ENCODE results near the gene TP53I11.
A peak's percentile ranks its signal among the peaks of the same experiment; 100 is the strongest.

Gene TP53I11

DNA sequence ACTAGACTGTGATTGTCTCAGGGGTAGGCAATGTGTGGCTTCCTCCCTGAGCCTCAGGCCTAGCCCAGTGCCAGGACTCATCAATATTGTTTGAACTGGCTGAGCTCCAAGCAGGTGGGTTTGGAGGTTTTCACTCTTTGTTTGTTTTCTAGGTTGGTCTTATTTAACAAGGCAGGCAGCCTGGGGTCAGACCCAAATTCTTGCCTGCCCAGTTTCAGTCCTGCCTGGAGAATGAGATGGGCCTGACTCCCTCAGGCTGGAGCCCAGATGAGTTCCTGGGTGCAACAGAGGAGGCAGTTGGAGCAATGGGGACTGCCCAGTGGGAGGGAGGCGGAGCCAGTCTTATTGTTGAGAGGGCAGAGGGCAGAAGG, 28.3 kb upstream of the TP53I11 start:
- Histone ChIP-seq H2BK120ac (ENCODE audit: low read depth, low read length) (no peak overlapping the region), H3K23ac (ENCODE audit: low read depth, low read length, poor library complexity) (no peak overlapping the region), H3K79me1 (ENCODE audit: low read depth, low read length) (no peaks in the 10 kb centered on the region), H2BK12ac (ENCODE audit: low read length) (no peak overlapping the region), H2BK15ac (ENCODE audit: low read length) (no peak overlapping the region), H3K27me3 (ENCODE audit: control insufficient read depth in 3 of 3, insufficient read depth in 3 of 3, low read depth in 1 of 3, low read length in 3 of 3) (peaks cover 0 to 18% (median 0%) of the 10 kb centered on the region in 3 experiments), H3K4me2 (ENCODE audit: insufficient read depth, low read length, poor library complexity, severe bottlenecking) (no peak overlapping the region), H3K9me3 (replicated peaks in 1 of 2; ENCODE audit: control insufficient read depth in 2 of 2, insufficient read depth in 1 of 2, low read depth in 1 of 2, low read length in 2 of 2) (peaks cover 0 to 2% of the 10 kb centered on the region in 2 donors), H3K9ac (ENCODE audit: low read depth, low read length, poor library complexity) (no peak overlapping the region), H3K36me3 (replicated peaks in 1 of 2; ENCODE audit: control insufficient read depth in 2 of 2, insufficient read depth in 2 of 2, low read length in 2 of 2) (no peaks in the 10 kb centered on the region), H4K8ac (ENCODE audit: low read depth, low read length) (no peak overlapping the region), H4K91ac (ENCODE audit: low read depth, low read length, poor library complexity) (no peak overlapping the region), H3K4me1 (ENCODE audit: control insufficient read depth in 2 of 2, insufficient read depth in 1 of 2, low read depth in 1 of 2, low read length in 2 of 2) (peaks cover 10 to 34% of the 10 kb centered on the region in 2 donors), H3K18ac (ENCODE audit: low read length) (no peak overlapping the region), H2AK5ac (ENCODE audit: low read depth, low read length) (no peak overlapping the region), H3K27ac (replicated peaks; ENCODE audit: low read length) (peak overlapping the region; percentile 36), H2AFZ (ENCODE audit: low read length) (no peak overlapping the region), H3K14ac (ENCODE audit: low read length) (no peak overlapping the region), H3K4me3 (ENCODE audit: low read length in 2 of 2) (no peak overlapping the region), H3K4ac (ENCODE audit: low read length) (no peak overlapping the region), H2BK5ac (ENCODE audit: low read length) (no peak overlapping the region)
- no peak for DNase-seq (ENCODE audit: low spot score)
- no CpG with 5 or more reads among the region's 1 CpG for WGBS, 2 donors (ENCODE audit: extremely low coverage in 2 of 2, insufficient read length in 2 of 2, insufficient replicate concordance in 1 of 2)

DNA sequence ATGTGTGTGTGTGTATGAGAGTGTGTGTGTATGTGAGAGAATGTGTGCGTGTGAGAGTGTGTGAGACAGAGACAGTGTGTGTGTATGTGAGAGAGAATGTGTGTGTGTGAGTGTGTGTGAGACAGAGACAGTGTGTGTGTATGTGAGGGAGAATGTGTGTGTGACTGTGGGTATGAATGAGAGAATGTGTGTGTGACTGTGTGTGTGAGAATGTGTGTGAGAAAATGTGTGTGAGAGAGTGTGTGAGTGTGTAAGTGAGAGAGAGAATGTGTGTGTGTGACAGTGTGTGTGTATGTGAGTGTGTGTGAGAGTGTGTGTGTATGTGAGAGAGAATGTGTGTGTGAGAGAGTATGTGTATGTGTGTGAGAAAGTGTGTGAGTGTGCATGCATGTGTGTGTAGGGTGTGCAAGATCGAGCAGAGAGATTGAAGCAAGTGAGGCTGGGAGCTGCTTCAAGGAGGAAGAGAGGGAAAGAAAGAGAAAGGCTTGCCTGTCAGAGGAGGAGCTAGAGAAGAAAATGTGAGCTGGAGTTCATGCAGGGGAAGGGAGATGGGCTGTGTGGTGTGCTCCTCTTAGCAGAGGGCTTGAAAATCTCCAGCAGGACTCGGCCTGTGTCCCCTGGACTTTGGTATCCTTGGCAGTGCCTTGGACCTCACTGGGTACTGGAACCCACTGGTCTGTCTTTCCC, 27.7 kb upstream of the TP53I11 start:
- 100% methylated on average over 1 of the region's 3 CpGs for WGBS, 2 donors (ENCODE audit: extremely low coverage in 2 of 2, insufficient read length in 2 of 2, insufficient replicate concordance in 1 of 2)
- no peak overlapping the region for H3K4me2 ChIP-seq (ENCODE audit: insufficient read depth, low read length, poor library complexity, severe bottlenecking)
- H2BK15ac ChIP-seq (ENCODE audit: low read length), result no peak overlapping the region
- no peak overlapping the region for H3K4me3 ChIP-seq (ENCODE audit: low read length in 2 of 2)
- H3K4me1 ChIP-seq (ENCODE audit: control insufficient read depth in 2 of 2, insufficient read depth in 1 of 2, low read depth in 1 of 2, low read length in 2 of 2), result peaks cover 15 to 40% of the 10 kb centered on the region in 2 donors
- H3K9me3 ChIP-seq (replicated peaks in 1 of 2; ENCODE audit: control insufficient read depth in 2 of 2, insufficient read depth in 1 of 2, low read depth in 1 of 2, low read length in 2 of 2), result peaks cover 0 to 2% of the 10 kb centered on the region in 2 donors
- no peak overlapping the region for H4K8ac ChIP-seq (ENCODE audit: low read depth, low read length)
- H3K27ac ChIP-seq (replicated peaks; ENCODE audit: low read length), result peak overlapping the region; percentile 36
- no peak overlapping the region for H2BK12ac ChIP-seq (ENCODE audit: low read length)
- H3K14ac ChIP-seq (ENCODE audit: low read length), result peak overlapping the region; percentile 11
- H3K27me3 ChIP-seq (ENCODE audit: control insufficient read depth in 3 of 3, insufficient read depth in 3 of 3, low read depth in 1 of 3, low read length in 3 of 3), result peaks cover 0 to 17% (median 0%) of the 10 kb centered on the region in 3 experiments
- no peaks in the 10 kb centered on the region for H3K79me1 ChIP-seq (ENCODE audit: low read depth, low read length)
- H3K36me3 ChIP-seq (replicated peaks in 1 of 2; ENCODE audit: control insufficient read depth in 2 of 2, insufficient read depth in 2 of 2, low read length in 2 of 2), result no peaks in the 10 kb centered on the region
- DNase-seq (ENCODE audit: low spot score), result no peak
- no peak overlapping the region for H4K91ac ChIP-seq (ENCODE audit: low read depth, low read length, poor library complexity)
- H3K9ac ChIP-seq (ENCODE audit: low read depth, low read length, poor library complexity), result no peak overlapping the region
- no peak overlapping the region for H2AK5ac ChIP-seq (ENCODE audit: low read depth, low read length)
- no peak overlapping the region for H3K23ac ChIP-seq (ENCODE audit: low read depth, low read length, poor library complexity)
- no peak overlapping the region for H3K18ac ChIP-seq (ENCODE audit: low read length)
- no peak overlapping the region for H2BK120ac ChIP-seq (ENCODE audit: low read depth, low read length)
- H2AFZ ChIP-seq (ENCODE audit: low read length), result no peak overlapping the region
- no peak overlapping the region for H3K4ac ChIP-seq (ENCODE audit: low read length)
- H2BK5ac ChIP-seq (ENCODE audit: low read length), result no peak overlapping the region

DNA sequence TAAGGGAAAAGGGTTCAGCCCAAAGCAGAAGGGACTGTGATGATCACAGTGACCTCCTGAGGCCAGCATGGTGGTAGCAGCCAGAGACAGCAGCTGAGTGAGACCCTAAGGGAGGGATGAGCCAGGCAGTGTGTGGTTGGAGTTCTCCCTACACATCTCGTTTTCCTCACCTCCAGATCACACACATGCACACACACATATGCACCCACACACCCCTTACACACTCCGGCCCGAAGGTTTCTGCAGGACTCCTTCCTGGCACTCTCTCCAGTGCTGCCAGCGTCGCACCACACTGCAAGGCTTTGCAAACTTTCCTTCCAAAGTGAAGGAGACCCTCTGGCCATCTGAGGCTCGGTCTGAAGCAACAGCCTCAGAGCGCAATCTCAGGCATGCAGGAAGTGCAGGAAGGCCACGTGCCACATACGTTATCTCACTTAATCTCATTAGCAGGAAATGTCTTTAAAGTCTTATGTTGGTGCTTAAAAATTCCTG, 26.9 kb upstream of the TP53I11 start:
- no CpG with 5 or more reads among the region's 9 CpGs for WGBS, 2 donors (ENCODE audit: extremely low coverage in 2 of 2, insufficient read length in 2 of 2, insufficient replicate concordance in 1 of 2)
- H4K8ac ChIP-seq (ENCODE audit: low read depth, low read length), result no peak overlapping the region
- H3K9me3 ChIP-seq (replicated peaks in 1 of 2; ENCODE audit: control insufficient read depth in 2 of 2, insufficient read depth in 1 of 2, low read depth in 1 of 2, low read length in 2 of 2), result peaks cover 0 to 2% of the 10 kb centered on the region in 2 donors
- no peak overlapping the region for H3K9ac ChIP-seq (ENCODE audit: low read depth, low read length, poor library complexity)
- peaks cover 15 to 40% of the 10 kb centered on the region in 2 donors for H3K4me1 ChIP-seq (ENCODE audit: control insufficient read depth in 2 of 2, insufficient read depth in 1 of 2, low read depth in 1 of 2, low read length in 2 of 2)
- peak overlapping the region; percentile 43 for H3K27ac ChIP-seq (replicated peaks; ENCODE audit: low read length)
- H3K4me3 ChIP-seq (ENCODE audit: low read length in 2 of 2), result no peak overlapping the region
- no peak for DNase-seq (ENCODE audit: low spot score)
- peaks cover 0 to 22% (median 0%) of the 10 kb centered on the region in 3 experiments for H3K27me3 ChIP-seq (ENCODE audit: control insufficient read depth in 3 of 3, insufficient read depth in 3 of 3, low read depth in 1 of 3, low read length in 3 of 3)
- peak overlapping the region; percentile 14 for H3K23ac ChIP-seq (ENCODE audit: low read depth, low read length, poor library complexity)
- H3K36me3 ChIP-seq (replicated peaks in 1 of 2; ENCODE audit: control insufficient read depth in 2 of 2, insufficient read depth in 2 of 2, low read length in 2 of 2), result no peaks in the 10 kb centered on the region
- no peaks in the 10 kb centered on the region for H3K79me1 ChIP-seq (ENCODE audit: low read depth, low read length)
- H3K14ac ChIP-seq (ENCODE audit: low read length), result no peak overlapping the region
- no peak overlapping the region for H2BK12ac ChIP-seq (ENCODE audit: low read length)
- no peak overlapping the region for H3K4me2 ChIP-seq (ENCODE audit: insufficient read depth, low read length, poor library complexity, severe bottlenecking)
- H3K18ac ChIP-seq (ENCODE audit: low read length), result peak overlapping the region; percentile 61
- H3K4ac ChIP-seq (ENCODE audit: low read length), result no peak overlapping the region
- no peak overlapping the region for H2BK120ac ChIP-seq (ENCODE audit: low read depth, low read length)
- peak overlapping the region; percentile 67 for H2BK5ac ChIP-seq (ENCODE audit: low read length)
- H2AK5ac ChIP-seq (ENCODE audit: low read depth, low read length), result peak overlapping the region; percentile 47
- H2BK15ac ChIP-seq (ENCODE audit: low read length), result no peak overlapping the region
- H2AFZ ChIP-seq (ENCODE audit: low read length), result no peak overlapping the region
- no peak overlapping the region for H4K91ac ChIP-seq (ENCODE audit: low read depth, low read length, poor library complexity)

DNA sequence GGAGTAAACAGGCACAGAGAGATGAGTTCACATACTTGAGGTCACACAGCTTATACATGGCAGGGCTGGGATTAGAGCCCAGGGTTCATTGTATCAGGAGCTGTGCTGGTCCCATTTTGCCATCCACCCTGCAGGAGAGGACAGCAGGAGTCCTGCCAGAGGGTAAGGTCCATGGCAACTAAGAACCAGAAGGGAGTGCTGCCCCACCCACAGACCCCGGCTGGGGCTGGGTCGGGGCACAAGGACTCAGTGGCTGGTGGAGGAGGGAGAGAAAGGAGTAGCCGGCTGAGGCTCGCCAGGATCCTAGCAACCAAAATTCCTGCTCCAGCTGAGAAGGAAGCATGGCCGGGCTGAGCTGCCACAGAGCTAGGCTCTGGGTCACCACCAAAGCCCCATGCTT, 25.9 kb upstream of the TP53I11 start:
- H2BK15ac ChIP-seq (ENCODE audit: low read length), result no peak overlapping the region
- no peak overlapping the region for H2AFZ ChIP-seq (ENCODE audit: low read length)
- no peak overlapping the region for H3K27ac ChIP-seq (replicated peaks; ENCODE audit: low read length)
- no peak overlapping the region for H2BK5ac ChIP-seq (ENCODE audit: low read length)
- peaks cover 15 to 40% of the 10 kb centered on the region in 2 donors for H3K4me1 ChIP-seq (ENCODE audit: control insufficient read depth in 2 of 2, insufficient read depth in 1 of 2, low read depth in 1 of 2, low read length in 2 of 2)
- H3K4me2 ChIP-seq (ENCODE audit: insufficient read depth, low read length, poor library complexity, severe bottlenecking), result no peak overlapping the region
- no peaks in the 10 kb centered on the region for H3K79me1 ChIP-seq (ENCODE audit: low read depth, low read length)
- no peak overlapping the region for H3K23ac ChIP-seq (ENCODE audit: low read depth, low read length, poor library complexity)
- H3K36me3 ChIP-seq (replicated peaks in 1 of 2; ENCODE audit: control insufficient read depth in 2 of 2, insufficient read depth in 2 of 2, low read length in 2 of 2), result no peaks in the 10 kb centered on the region
- peak overlapping the region; percentile 11 for H3K18ac ChIP-seq (ENCODE audit: low read length)
- H4K8ac ChIP-seq (ENCODE audit: low read depth, low read length), result no peak overlapping the region
- no peak overlapping the region for H2BK120ac ChIP-seq (ENCODE audit: low read depth, low read length)
- H3K9ac ChIP-seq (ENCODE audit: low read depth, low read length, poor library complexity), result no peak overlapping the region
- H3K9me3 ChIP-seq (replicated peaks in 1 of 2; ENCODE audit: control insufficient read depth in 2 of 2, insufficient read depth in 1 of 2, low read depth in 1 of 2, low read length in 2 of 2), result peaks cover 0 to 2% of the 10 kb centered on the region in 2 donors
- H3K27me3 ChIP-seq (ENCODE audit: control insufficient read depth in 3 of 3, insufficient read depth in 3 of 3, low read depth in 1 of 3, low read length in 3 of 3), result peaks cover 0 to 23% (median 0%) of the 10 kb centered on the region in 3 experiments
- H2BK12ac ChIP-seq (ENCODE audit: low read length), result no peak overlapping the region
- no peak overlapping the region for H3K4ac ChIP-seq (ENCODE audit: low read length)
- DNase-seq (ENCODE audit: low spot score), result no peak
- no peak overlapping the region for H3K4me3 ChIP-seq (ENCODE audit: low read length in 2 of 2)
- H3K14ac ChIP-seq (ENCODE audit: low read length), result no peak overlapping the region
- no peak overlapping the region for H4K91ac ChIP-seq (ENCODE audit: low read depth, low read length, poor library complexity)
- H2AK5ac ChIP-seq (ENCODE audit: low read depth, low read length), result no peak overlapping the region
- WGBS, 2 donors (ENCODE audit: extremely low coverage in 2 of 2, insufficient read length in 2 of 2, insufficient replicate concordance in 1 of 2), result no CpG with 5 or more reads among the region's 5 CpGs
